Astrocyte of the cerebellum (primary cell): Measurements from ENCODE around the gene FLNB.

Experiments used
- DNase-seq: peaks from one replicate; pipeline ENCODE4 v3.0.0-alpha.2; 2011; ENCODE audit warnings: low read depth
- H3K4me3 ChIP-seq: 2 replicates; pipeline ENCODE4 v1.5.1; 2011; ENCODE audit warnings: mild to moderate bottlenecking, low read depth, low read length, moderate library complexity
- CTCF ChIP-seq: IDR thresholded peaks from 2 replicates; pipeline ENCODE4 v1.5.1; 2012; ENCODE audit warnings: low read length, low read depth, moderate library complexity, mild to moderate bottlenecking; ENCODE audit errors: missing control alignments
- in situ Hi-C: cut with HindIII; loops from 2 replicates; pipeline ENCODE4 v1.10.0; 2017; ENCODE audit warnings: low sequenced_read_pairs

The FLNB gene

GRCh38 chr3:58073301-58074108 is 65.3 kb downstream of the FLNB start:
- no peak for DNase-seq
- no peak for TF ChIP-seq CTCF
- no peak overlapping the region for H3K4me3 ChIP-seq
- in situ Hi-C loops, result no loop called here

GRCh38 chr3:58074116-58074715 is 66.0 kb downstream of the FLNB start:
- no peak for TF ChIP-seq CTCF
- DNase-seq, result no peak
- in situ Hi-C loops, result no loop called here
- no peak overlapping the region for H3K4me3 ChIP-seq

GRCh38 chr3:58074997-58075396 is 66.8 kb downstream of the FLNB start:
- DNase-seq, result no peak
- in situ Hi-C loops, result loop anchor here (5.0 kb wide), 1 partner anchor 57 kb away; no protein-coding TSS in a partner anchor
- H3K4me3 ChIP-seq, result no peak overlapping the region
- no peak for TF ChIP-seq CTCF

GRCh38 chr3:58077596-58078285 is 69.5 kb downstream of the FLNB start:
- no peak for DNase-seq
- in situ Hi-C loops, result loop anchor here (5.0 kb wide), 1 partner anchor 55 kb away; no protein-coding TSS in a partner anchor
- no peak for TF ChIP-seq CTCF
- no peak overlapping the region for H3K4me3 ChIP-seq

- no peak overlapping the region for H3K4me3 ChIP-seq
- no peak for DNase-seq
- in situ Hi-C loops, result loop anchor here (5.0 kb wide), 1 partner anchor 54 kb away; no protein-coding TSS in a partner anchor
- TF ChIP-seq CTCF, result no peak
Observed at GRCh38 chr3:58078610-58079009, 70.4 kb downstream of the FLNB start.

- TF ChIP-seq CTCF, result no peak
- H3K4me3 ChIP-seq, result no peak overlapping the region
- DNase-seq, result peak; percentile 97
- in situ Hi-C loops, result loop anchor here (5.0 kb wide), 1 partner anchor 53 kb away; no protein-coding TSS in a partner anchor
Observed at GRCh38 chr3:58079773-58080172, 71.6 kb downstream of the FLNB start.
